ENCODE data around the gene TMEM217. TPM values are rescaled to one million over a fixed set of nuclear protein-coding genes. Genes with fewer than 3 reads are reported as not detected.

Gene TMEM217
- total and polyA plus RNA-seq, 2 of the 8 experiments (the other 6 are each of a cell fraction or from before 2014, with no cell fraction given) = 0.60 to 1.1 TPM

DNA sequence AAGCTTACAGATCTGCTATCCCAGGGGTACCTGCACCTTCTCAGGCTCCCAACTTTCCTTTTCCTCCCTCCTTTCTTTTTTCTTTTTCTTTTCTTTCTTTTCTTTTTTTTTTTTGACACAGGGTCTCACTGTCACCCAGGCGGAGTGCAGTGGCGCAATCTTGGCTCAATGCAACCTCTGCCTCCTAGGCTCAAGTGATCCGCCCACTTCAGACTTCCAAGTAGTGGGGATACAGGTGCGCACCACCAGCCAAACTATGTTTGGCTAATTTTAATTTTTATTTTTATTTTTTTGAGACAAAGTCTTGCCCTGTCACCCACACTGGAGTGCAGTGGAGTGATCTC is 52.0 kb downstream of the TMEM217 start (continued):
- TF ChIP-seq HDAC2 (IDR thresholded peaks at IDR 0.05; ENCODE audit: borderline replicate concordance in 1 of 2, low read depth in 2 of 2, low read length in 2 of 2) (no peak), NRF1 (IDR thresholded peaks at IDR 0.05; ENCODE audit: low read depth, low read length) (no peak), SP4 (IDR thresholded peaks at IDR 0.05; ENCODE audit: low read length) (no peak), CEBPB (IDR thresholded peaks at IDR 0.05; ENCODE audit: low read depth, low read length) (no peak)
